ENCODE data around the gene ZBTB11. TPM values are rescaled to one million over a fixed set of nuclear protein-coding genes. Genes with fewer than 3 reads are reported as not detected.

ZBTB11 gene
- total RNA-seq, 1 experiment from 2014 or later: 20.4 TPM

GRCh38 chr3:101611023-101611422 lies 65.9 kb downstream of the ZBTB11 start:
- Histone ChIP-seq H3K9me3 (ENCODE audit: control insufficient read depth in 1 of 2, insufficient read depth in 1 of 2, low read depth in 1 of 2, low read length in 2 of 2) (no peaks in the 10 kb centered on the region), H4K20me1 (ENCODE audit: insufficient read depth) (no peaks in the 10 kb centered on the region), H3K4me2 (ENCODE audit: low read length) (no peak overlapping the region), H3K36me3 (ENCODE audit: control insufficient read depth in 1 of 2, insufficient read depth in 2 of 2, low read length in 2 of 2) (no peaks in the 10 kb centered on the region), H3K27ac (ENCODE audit: low read depth, low read length) (no peak overlapping the region), H3K9me2 (ENCODE audit: insufficient read depth) (no peaks in the 10 kb centered on the region), H3K4me1 (ENCODE audit: control insufficient read depth in 1 of 2, insufficient read depth in 2 of 2, low read length in 2 of 2) (no peaks in the 10 kb centered on the region; a peak in 1 of 4 replicates), H2AFZ (ENCODE audit: low read depth, low read length, poor library complexity, severe bottlenecking) (no peak overlapping the region), H3K27me3 (ENCODE audit: insufficient read depth, low read length) (no peaks in the 10 kb centered on the region), H3K79me2 (ENCODE audit: insufficient read depth, low read length) (no peaks in the 10 kb centered on the region), H3K9ac (ENCODE audit: low read length) (no peak overlapping the region), H3K4me3 (replicated peaks in 1 of 2; ENCODE audit: low read depth in 1 of 2, low read length in 2 of 2) (no peak overlapping the region)
- intact Hi-C loops (cut with micrococcal nuclease): no loop called here
- DNase-seq (ENCODE audit: low read depth, low spot score): no peak
- ChIA-PET RAD21 (ENCODE audit: low non-redundant PET in 1 of 2, low total read pairs in 2 of 2, uncharacterized antibody in 2 of 2, unreplicated experiment in 2 of 2) (no interaction called here), CTCF (no interaction called here), POLR2A (no interaction called here)
- no TSS peak for BruUV-seq (replicated peaks)
- no peak for TF ChIP-seq ATF3 (IDR thresholded peaks at IDR 0.05)
- TF ChIP-seq EZH2phosphoT487 (IDR thresholded peaks at IDR 0.05; ENCODE audit: borderline replicate concordance): no peak
- TF ChIP-seq CBX3 (IDR thresholded peaks at IDR 0.05; ENCODE audit: low read depth): no peak
- no peak for TF ChIP-seq SIN3A (IDR thresholded peaks at IDR 0.05; ENCODE audit: low read depth)
- no peak for TF ChIP-seq MAX (IDR thresholded peaks at IDR 0.05)
- no peak for TF ChIP-seq ELF1 (IDR thresholded peaks at IDR 0.05; ENCODE audit: borderline replicate concordance, low read depth)
- TF ChIP-seq TCF7L2 (IDR thresholded peaks at IDR 0.05; ENCODE audit: borderline replicate concordance, extremely low read depth, insufficient read depth, insufficient read length): no peak
- no peak for TF ChIP-seq CTCF (IDR thresholded peaks at IDR 0.05 in 2 of 3, conservative IDR thresholded peaks at IDR 0.05 in 1 of 3; ENCODE audit: borderline replicate concordance in 1 of 3, insufficient read depth in 1 of 3, low read depth in 2 of 3, low read length in 2 of 3)
- no peak for TF ChIP-seq SP1 (IDR thresholded peaks at IDR 0.05; ENCODE audit: low read depth)
- no peak for TF ChIP-seq RAD21 (IDR thresholded peaks at IDR 0.05; ENCODE audit: low read depth)
- no peak for TF ChIP-seq YY1 (IDR thresholded peaks at IDR 0.05; ENCODE audit: extremely low read depth, insufficient replicate concordance, low read depth, low read length)
- no peak for TF ChIP-seq ZNF274 (IDR thresholded peaks at IDR 0.05; ENCODE audit: low read depth, low read length)
- no peak for TF ChIP-seq CEBPB (IDR thresholded peaks at IDR 0.05; ENCODE audit: low read depth)
- TF ChIP-seq FOSL1 (IDR thresholded peaks at IDR 0.05; ENCODE audit: low read depth): no peak
- no peak for TF ChIP-seq ZBTB33 (IDR thresholded peaks at IDR 0.05; ENCODE audit: extremely low read depth, insufficient replicate concordance, low read length)
- no peak for TF ChIP-seq SRF (IDR thresholded peaks at IDR 0.05; ENCODE audit: low read depth)
- no peak for TF ChIP-seq JUND (IDR thresholded peaks at IDR 0.05)
- no peak for TF ChIP-seq REST (IDR thresholded peaks at IDR 0.05; ENCODE audit: low read depth)
- TF ChIP-seq EZH2 (IDR thresholded peaks at IDR 0.05): no peak
- no peak for ATAC-seq
